ENCODE results near the gene KRT222.

- TF ChIP-seq FOXM1 (IDR thresholded peaks at IDR 0.05; ENCODE audit: borderline replicate concordance): no peak
- TF ChIP-seq CTBP1 (IDR thresholded peaks at IDR 0.05; ENCODE audit: borderline replicate concordance): no peak
- no peak for TF ChIP-seq SP1 (IDR thresholded peaks at IDR 0.05)
- TF ChIP-seq FOXA1 (IDR thresholded peaks at IDR 0.05): no peak
- TF ChIP-seq LEF1 (IDR thresholded peaks at IDR 0.05; ENCODE audit: borderline replicate concordance): no peak
- TF ChIP-seq, protein P1, sequence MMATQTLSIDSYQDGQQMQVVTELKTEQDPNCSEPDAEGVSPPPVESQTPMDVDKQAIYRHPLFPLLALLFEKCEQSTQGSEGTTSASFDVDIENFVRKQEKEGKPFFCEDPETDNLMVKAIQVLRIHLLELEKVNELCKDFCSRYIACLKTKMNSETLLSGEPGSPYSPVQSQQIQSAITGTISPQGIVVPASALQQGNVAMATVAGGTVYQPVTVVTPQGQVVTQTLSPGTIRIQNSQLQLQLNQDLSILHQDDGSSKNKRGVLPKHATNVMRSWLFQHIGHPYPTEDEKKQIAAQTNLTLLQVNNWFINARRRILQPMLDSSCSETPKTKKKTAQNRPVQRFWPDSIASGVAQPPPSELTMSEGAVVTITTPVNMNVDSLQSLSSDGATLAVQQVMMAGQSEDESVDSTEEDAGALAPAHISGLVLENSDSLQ (IDR thresholded peaks at IDR 0.05): no peak
- TF ChIP-seq BHLHE40 (IDR thresholded peaks at IDR 0.05; ENCODE audit: borderline replicate concordance): no peak
- TF ChIP-seq TARDBP (IDR thresholded peaks at IDR 0.05): no peak
- no peak for TF ChIP-seq ARNT (IDR thresholded peaks at IDR 0.05)
- no peak for TF ChIP-seq ELF4 (IDR thresholded peaks at IDR 0.05)
- no peak for TF ChIP-seq ZNF384 (IDR thresholded peaks at IDR 0.05)
Observed at GRCh38 chr17:40608061-40608581, 56.9 kb downstream of the KRT222 start.
